H1 (cell line): Measurements from ENCODE around the gene MAP4K4. TPM values are rescaled to one million over a fixed set of nuclear protein-coding genes. Genes with fewer than 3 reads are reported as not detected.

ENCODE experiments used
- CHD1 ChIP-seq: IDR thresholded peaks from 2 replicates; pipeline ENCODE4 v1.6.1; 2012; ENCODE audit warnings: low read depth, low read length, improper control_type of control experiment
- GTF2F1 ChIP-seq: IDR thresholded peaks from 2 replicates; pipeline ENCODE4 v1.6.1; 2012; ENCODE audit warnings: low read depth, low read length, improper control_type of control experiment, borderline replicate concordance
- KDM5A ChIP-seq: fragments of 200-600 bp; IDR thresholded peaks from 2 replicates; pipeline ENCODE4 v1.7.1; 2012; ENCODE audit warnings: mild to moderate bottlenecking, low read length, inconsistent platforms, mixed read lengths
- TAF7 ChIP-seq: optimal IDR thresholded peaks from 2 replicates; pipeline ENCODE3; 2011; ENCODE audit warnings: low read depth, mild to moderate bottlenecking, inconsistent platforms, low read length, moderate library complexity, borderline replicate concordance
- polyA plus RNA-seq, 7 experiments: library from polyadenylated mRNA; depleted of rRNA in 3 of 7; stranded (reverse) in 5 of 7; unstranded in 2 of 7; fragments of >200 nt in 5 of 7; fragments of 200-250 nt in 2 of 7; gene quantifications; 1 replicate in 5 of 7; 2 replicates in 1 of 7; 4 replicates in 1 of 7; pipeline versions ENCODE4 v1.2.1 to v1.2.3, GENCODE V29; 2011 to 2013; ENCODE audit warnings: missing spikeins in 2 of 7, mixed read lengths in 2 of 7
- total RNA-seq: library from RNA; stranded (reverse); fragmentation: NEBNext Ultra II Directional; extraction: Animal tissue kit (Norgen Biotek cat#: 25700); gene quantifications from 2 replicates; pipeline ENCODE4 v1.2.1, GENCODE V29; 2021
- TF ChIP-seq, protein P1 (sequence below): fragments of 300-600 bp; sonication (generic); IDR thresholded peaks from 2 replicates; pipeline ENCODE4 v1.7.1; 2012; ENCODE audit warnings: low read length, moderate library complexity, mild to moderate bottlenecking, inconsistent platforms; ENCODE audit not compliant: insufficient replicate concordance

Gene MAP4K4
- total and polyA plus RNA-seq, 2 of the 8 experiments (the other 6 are each of a cell fraction or from before 2014, with no cell fraction given) = 53.2 to 138 TPM

DNA sequence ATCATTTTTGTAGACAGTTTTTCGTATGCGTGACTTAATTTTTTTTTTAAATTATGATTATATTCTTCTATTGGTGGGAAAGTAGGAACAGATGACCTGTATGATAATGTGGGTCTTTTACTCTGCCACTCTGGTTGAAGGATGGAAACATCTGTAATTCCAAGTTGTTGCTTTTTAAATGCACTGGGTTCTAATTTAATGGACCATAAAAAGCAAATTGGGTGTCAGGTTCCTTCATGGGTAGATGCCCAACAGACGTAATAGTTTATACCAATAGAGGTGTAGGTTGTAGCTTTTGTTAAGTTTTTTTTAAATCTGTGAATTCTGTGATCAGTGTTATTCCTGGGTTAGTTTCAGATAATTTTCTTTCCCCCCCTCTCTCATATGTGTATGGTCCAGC is 117.6 kb downstream of the MAP4K4 start (continued):
- TF ChIP-seq, protein P1, sequence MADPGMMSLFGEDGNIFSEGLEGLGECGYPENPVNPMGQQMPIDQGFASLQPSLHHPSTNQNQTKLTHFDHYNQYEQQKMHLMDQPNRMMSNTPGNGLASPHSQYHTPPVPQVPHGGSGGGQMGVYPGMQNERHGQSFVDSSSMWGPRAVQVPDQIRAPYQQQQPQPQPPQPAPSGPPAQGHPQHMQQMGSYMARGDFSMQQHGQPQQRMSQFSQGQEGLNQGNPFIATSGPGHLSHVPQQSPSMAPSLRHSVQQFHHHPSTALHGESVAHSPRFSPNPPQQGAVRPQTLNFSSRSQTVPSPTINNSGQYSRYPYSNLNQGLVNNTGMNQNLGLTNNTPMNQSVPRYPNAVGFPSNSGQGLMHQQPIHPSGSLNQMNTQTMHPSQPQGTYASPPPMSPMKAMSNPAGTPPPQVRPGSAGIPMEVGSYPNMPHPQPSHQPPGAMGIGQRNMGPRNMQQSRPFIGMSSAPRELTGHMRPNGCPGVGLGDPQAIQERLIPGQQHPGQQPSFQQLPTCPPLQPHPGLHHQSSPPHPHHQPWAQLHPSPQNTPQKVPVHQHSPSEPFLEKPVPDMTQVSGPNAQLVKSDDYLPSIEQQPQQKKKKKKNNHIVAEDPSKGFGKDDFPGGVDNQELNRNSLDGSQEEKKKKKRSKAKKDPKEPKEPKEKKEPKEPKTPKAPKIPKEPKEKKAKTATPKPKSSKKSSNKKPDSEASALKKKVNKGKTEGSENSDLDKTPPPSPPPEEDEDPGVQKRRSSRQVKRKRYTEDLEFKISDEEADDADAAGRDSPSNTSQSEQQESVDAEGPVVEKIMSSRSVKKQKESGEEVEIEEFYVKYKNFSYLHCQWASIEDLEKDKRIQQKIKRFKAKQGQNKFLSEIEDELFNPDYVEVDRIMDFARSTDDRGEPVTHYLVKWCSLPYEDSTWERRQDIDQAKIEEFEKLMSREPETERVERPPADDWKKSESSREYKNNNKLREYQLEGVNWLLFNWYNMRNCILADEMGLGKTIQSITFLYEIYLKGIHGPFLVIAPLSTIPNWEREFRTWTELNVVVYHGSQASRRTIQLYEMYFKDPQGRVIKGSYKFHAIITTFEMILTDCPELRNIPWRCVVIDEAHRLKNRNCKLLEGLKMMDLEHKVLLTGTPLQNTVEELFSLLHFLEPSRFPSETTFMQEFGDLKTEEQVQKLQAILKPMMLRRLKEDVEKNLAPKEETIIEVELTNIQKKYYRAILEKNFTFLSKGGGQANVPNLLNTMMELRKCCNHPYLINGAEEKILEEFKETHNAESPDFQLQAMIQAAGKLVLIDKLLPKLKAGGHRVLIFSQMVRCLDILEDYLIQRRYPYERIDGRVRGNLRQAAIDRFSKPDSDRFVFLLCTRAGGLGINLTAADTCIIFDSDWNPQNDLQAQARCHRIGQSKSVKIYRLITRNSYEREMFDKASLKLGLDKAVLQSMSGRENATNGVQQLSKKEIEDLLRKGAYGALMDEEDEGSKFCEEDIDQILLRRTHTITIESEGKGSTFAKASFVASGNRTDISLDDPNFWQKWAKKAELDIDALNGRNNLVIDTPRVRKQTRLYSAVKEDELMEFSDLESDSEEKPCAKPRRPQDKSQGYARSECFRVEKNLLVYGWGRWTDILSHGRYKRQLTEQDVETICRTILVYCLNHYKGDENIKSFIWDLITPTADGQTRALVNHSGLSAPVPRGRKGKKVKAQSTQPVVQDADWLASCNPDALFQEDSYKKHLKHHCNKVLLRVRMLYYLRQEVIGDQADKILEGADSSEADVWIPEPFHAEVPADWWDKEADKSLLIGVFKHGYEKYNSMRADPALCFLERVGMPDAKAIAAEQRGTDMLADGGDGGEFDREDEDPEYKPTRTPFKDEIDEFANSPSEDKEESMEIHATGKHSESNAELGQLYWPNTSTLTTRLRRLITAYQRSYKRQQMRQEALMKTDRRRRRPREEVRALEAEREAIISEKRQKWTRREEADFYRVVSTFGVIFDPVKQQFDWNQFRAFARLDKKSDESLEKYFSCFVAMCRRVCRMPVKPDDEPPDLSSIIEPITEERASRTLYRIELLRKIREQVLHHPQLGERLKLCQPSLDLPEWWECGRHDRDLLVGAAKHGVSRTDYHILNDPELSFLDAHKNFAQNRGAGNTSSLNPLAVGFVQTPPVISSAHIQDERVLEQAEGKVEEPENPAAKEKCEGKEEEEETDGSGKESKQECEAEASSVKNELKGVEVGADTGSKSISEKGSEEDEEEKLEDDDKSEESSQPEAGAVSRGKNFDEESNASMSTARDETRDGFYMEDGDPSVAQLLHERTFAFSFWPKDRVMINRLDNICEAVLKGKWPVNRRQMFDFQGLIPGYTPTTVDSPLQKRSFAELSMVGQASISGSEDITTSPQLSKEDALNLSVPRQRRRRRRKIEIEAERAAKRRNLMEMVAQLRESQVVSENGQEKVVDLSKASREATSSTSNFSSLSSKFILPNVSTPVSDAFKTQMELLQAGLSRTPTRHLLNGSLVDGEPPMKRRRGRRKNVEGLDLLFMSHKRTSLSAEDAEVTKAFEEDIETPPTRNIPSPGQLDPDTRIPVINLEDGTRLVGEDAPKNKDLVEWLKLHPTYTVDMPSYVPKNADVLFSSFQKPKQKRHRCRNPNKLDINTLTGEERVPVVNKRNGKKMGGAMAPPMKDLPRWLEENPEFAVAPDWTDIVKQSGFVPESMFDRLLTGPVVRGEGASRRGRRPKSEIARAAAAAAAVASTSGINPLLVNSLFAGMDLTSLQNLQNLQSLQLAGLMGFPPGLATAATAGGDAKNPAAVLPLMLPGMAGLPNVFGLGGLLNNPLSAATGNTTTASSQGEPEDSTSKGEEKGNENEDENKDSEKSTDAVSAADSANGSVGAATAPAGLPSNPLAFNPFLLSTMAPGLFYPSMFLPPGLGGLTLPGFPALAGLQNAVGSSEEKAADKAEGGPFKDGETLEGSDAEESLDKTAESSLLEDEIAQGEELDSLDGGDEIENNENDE = no peak
- TF ChIP-seq GTF2F1 = no peak
- TF ChIP-seq KDM5A = no peak
- no peak for TF ChIP-seq TAF7
- TF ChIP-seq CHD1 = no peak
